Effector memory CD4-positive, alpha-beta T cell (primary cell): Measurements from ENCODE around the gene RBM20.

ENCODE experiments used
- DNase-seq, 3 donors: peaks; one replicate each; pipeline ENCODE4 v3.0.0-alpha.2; 2020
- H3K27ac ChIP-seq: 2 replicates; pipeline ENCODE4 v1.7.0; 2013; ENCODE audit warnings: mild to moderate bottlenecking, low read length, moderate library complexity; ENCODE audit not compliant: insufficient read depth, poor library complexity, severe bottlenecking
- H3K27me3 ChIP-seq: replicated peaks from 2 replicates; pipeline ENCODE4 v1.7.0; 2013; ENCODE audit warnings: mild to moderate bottlenecking, low read length; ENCODE audit not compliant: insufficient read depth, control insufficient read depth, poor library complexity, severe bottlenecking
- H3K36me3 ChIP-seq: 2 replicates; pipeline ENCODE4 v1.7.0; 2013; ENCODE audit warnings: mild to moderate bottlenecking, low read length, moderate library complexity; ENCODE audit not compliant: control insufficient read depth, insufficient read depth
- H3K4me1 ChIP-seq: 2 replicates; pipeline ENCODE4 v1.7.0; 2013; ENCODE audit warnings: low read length, mild to moderate bottlenecking; ENCODE audit not compliant: control insufficient read depth, insufficient read depth, poor library complexity, severe bottlenecking
- H3K4me3 ChIP-seq: 2 replicates; pipeline ENCODE4 v1.7.0; 2013; ENCODE audit warnings: low read length, low read depth, mild to moderate bottlenecking; ENCODE audit not compliant: insufficient read depth, poor library complexity, severe bottlenecking
- H3K9me3 ChIP-seq: 2 replicates; pipeline ENCODE4 v1.7.0; 2013; ENCODE audit warnings: mild to moderate bottlenecking, low read length, moderate library complexity; ENCODE audit not compliant: control insufficient read depth

RBM20 gene

GRCh38 chr10:110858297-110858934 lies 214.3 kb downstream of the RBM20 start:
- DNase-seq: no peak
- Histone ChIP-seq H3K27ac (peak overlapping the region; percentile 83), H3K4me1 (peaks cover 76% of the 10 kb centered on the region), H3K27me3 (no peaks in the 10 kb centered on the region), H3K4me3 (no peak overlapping the region), H3K9me3 (no peaks in the 10 kb centered on the region), H3K36me3 (no peaks in the 10 kb centered on the region)

DNA sequence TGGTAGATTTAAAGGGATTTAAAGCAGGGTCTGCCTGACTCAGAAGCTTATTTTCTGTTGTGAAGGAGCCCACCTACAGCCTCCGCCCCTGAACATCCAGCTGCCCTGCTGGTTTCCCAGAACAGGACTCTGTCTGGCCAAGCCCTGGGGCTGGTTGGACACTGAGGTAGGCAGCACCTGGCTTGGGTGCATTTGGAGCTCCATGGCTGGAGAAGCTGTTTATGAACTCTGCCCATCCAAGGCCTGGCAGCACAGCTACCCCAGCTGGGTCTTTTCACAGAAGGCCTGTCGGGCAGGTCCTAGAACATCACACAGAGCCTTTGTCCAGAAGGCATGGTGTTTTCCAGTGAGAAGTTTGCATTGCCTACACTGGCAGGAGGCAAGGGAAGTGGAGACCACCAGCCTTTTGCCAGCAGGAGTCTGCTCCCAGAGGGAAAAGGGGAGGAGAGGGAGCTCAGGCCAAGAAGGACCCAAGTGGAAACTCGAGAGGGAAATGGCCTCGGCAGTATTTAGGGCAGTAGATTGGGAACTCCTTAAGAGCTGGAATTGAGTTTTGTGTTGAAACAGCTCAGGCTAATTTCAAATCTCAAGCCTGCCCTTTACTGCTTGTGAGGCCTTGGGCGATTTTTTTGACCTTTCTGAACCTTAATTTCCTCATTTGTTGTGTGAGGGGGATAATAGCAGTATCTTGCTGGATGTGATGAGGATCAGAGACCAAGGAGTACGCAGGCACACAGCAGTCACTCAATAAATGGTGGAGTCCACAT lies 215.3 kb downstream of the RBM20 start:
- Histone ChIP-seq H3K36me3 (no peaks in the 10 kb centered on the region), H3K4me3 (no peak overlapping the region), H3K27me3 (no peaks in the 10 kb centered on the region), H3K4me1 (peaks cover 76% of the 10 kb centered on the region), H3K27ac (peak overlapping the region; percentile 83), H3K9me3 (no peaks in the 10 kb centered on the region)
- DNase-seq: no peak

- DNase-seq: no peak
- no peaks in the 10 kb centered on the region for H3K27me3 ChIP-seq
- H3K9me3 ChIP-seq: no peaks in the 10 kb centered on the region
- H3K4me3 ChIP-seq: no peak overlapping the region
- H3K4me1 ChIP-seq: peaks cover 77% of the 10 kb centered on the region
- H3K36me3 ChIP-seq: no peaks in the 10 kb centered on the region
- H3K27ac ChIP-seq: peak overlapping the region; percentile 83
These were observed 215.8 kb downstream of the RBM20 start for GRCh38 chr10:110859973-110860376.

DNA sequence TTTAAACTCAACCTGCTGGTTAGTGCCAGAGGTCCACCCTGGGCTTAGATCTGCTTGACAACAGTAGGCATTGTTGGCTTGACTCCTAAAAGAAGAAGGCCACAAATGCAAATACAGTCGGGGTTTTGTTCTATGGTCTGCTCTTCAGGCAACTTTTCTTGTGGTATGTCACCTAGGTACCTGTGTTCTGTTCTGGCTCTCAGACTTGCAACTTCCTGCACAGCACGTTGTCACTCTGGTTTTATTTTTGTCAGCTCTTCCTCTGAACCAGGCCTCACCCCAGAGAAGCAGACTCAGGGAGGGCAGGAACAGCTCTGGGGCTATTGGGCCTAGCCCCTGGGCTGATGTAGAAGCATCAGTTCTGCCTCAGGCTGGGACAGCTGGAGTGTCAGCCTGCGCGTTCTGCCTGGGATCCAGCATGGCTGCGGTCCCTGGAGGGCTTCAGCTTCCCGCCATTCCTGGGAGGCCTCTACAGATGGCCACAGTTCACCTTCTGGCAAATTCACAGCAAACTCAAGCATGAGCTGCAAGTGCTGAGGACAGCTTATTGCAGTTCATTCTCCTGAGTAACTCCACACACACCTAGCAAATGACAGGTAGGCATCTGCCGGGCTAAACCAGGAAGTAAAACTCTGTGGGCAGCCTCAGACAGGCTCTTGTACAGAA lies 216.6 kb downstream of the RBM20 start:
- DNase-seq: peak; percentile 24 to 52 (median 25)
- peak overlapping the region; percentile 4 for H3K4me3 ChIP-seq
- H3K27ac ChIP-seq: peak overlapping the region; percentile 83
- no peaks in the 10 kb centered on the region for H3K9me3 ChIP-seq
- H3K27me3 ChIP-seq: no peaks in the 10 kb centered on the region
- H3K4me1 ChIP-seq: peaks cover 84% of the 10 kb centered on the region
- no peaks in the 10 kb centered on the region for H3K36me3 ChIP-seq

- no peak for DNase-seq
- Histone ChIP-seq H3K9me3 (no peaks in the 10 kb centered on the region), H3K4me1 (peaks cover 91% of the 10 kb centered on the region), H3K27ac (peak overlapping the region; percentile 83), H3K36me3 (no peaks in the 10 kb centered on the region), H3K4me3 (no peak overlapping the region), H3K27me3 (no peaks in the 10 kb centered on the region)
These were observed 217.3 kb downstream of the RBM20 start for GRCh38 chr10:110861476-110861875.

DNA sequence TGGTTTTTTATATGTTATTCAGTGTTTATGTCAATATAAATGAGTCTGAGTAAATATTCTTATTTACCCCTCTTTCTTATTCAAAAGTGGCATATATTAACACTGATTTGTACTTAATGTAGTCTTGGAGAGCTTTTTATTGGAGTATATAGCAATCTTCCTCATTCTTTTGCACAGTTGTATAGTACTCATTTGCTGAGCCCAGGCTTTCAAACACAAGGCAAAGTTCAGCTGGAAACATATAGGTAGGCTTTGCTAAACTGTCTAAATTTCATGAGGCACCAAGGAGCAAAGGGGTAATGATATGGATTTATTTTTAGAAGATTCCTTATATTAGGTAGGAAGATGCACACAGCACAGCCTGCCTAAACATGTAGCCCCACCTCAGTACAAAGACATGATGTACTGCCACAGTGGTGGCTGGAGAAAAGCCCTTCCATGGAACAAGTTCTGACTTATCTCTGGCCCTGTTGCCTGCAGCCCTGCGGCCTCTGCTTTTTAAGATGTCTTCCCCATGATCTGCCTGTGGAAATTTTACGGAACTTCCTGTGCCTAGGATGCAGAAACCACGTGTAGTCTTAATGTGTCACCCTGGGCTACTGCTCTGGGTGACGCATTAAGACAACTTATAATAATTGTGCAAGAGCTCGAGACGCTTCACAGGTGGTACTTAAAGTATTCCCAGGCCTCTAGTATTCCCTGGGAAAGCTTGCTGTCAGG lies 218.0 kb downstream of the RBM20 start:
- Histone ChIP-seq H3K27ac (peak overlapping the region; percentile 24), H3K36me3 (no peaks in the 10 kb centered on the region), H3K27me3 (no peaks in the 10 kb centered on the region), H3K4me3 (no peak overlapping the region), H3K4me1 (peaks cover 97% of the 10 kb centered on the region), H3K9me3 (no peaks in the 10 kb centered on the region)
- DNase-seq: no peak

DNA sequence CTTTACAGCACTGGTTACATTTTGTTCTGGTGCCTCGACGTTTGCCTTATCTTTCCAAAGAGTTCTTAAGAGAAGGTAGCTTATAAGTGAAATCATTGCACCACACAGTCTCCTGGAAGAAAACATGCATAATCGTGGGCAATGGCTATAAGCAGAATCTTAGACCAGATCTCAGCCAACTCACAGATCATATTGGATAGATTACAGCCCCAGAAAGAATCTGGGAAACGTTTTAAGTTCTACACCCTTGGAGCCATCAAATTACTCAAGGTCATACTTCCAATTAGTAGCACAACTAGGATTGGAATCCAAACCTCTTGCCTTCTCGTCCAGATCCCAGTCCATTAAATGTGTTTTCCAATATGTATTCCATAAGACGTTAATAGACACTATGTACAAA lies 218.8 kb downstream of the RBM20 start:
- Histone ChIP-seq H3K27me3 (no peaks in the 10 kb centered on the region), H3K27ac (peak overlapping the region; percentile 99), H3K4me3 (no peak overlapping the region), H3K9me3 (no peaks in the 10 kb centered on the region), H3K4me1 (peaks cover 97% of the 10 kb centered on the region), H3K36me3 (no peaks in the 10 kb centered on the region)
- no peak for DNase-seq

GRCh38 chr10:110863361-110863760 lies 219.2 kb downstream of the RBM20 start:
- Histone ChIP-seq H3K4me3 (no peak overlapping the region), H3K9me3 (no peaks in the 10 kb centered on the region), H3K27ac (peak overlapping the region; percentile 99), H3K36me3 (no peaks in the 10 kb centered on the region), H3K4me1 (peaks cover 97% of the 10 kb centered on the region), H3K27me3 (no peaks in the 10 kb centered on the region)
- DNase-seq: no peak

- Histone ChIP-seq H3K36me3 (no peaks in the 10 kb centered on the region), H3K4me3 (no peak overlapping the region), H3K27ac (peak overlapping the region; percentile 99), H3K4me1 (peaks cover 97% of the 10 kb centered on the region), H3K27me3 (no peaks in the 10 kb centered on the region), H3K9me3 (no peaks in the 10 kb centered on the region)
- no peak for DNase-seq
These were observed 219.8 kb downstream of the RBM20 start for GRCh38 chr10:110863956-110864355.
